HEK293T (cell line): Measurements from ENCODE around the gene MRPS7.

Experiments used
- CTCF ChIA-PET: fragments of 350-600 bp; formaldehyde crosslinking; extraction: SDS; loops from one replicate; lab custom pipeline; 2021; ENCODE audit warnings: antibody characterized with exemption, inconsistent platforms; lab: Yijun Ruan, JAX
- POLR2A ChIA-PET: fragments of 350-600 bp; formaldehyde crosslinking; extraction: SDS; loops from one replicate; lab custom pipeline; 2020; ENCODE audit warnings: antibody characterized with exemption, inconsistent platforms; lab: Yijun Ruan, JAX
- DNase-seq: peaks from one replicate; pipeline ENCODE4 v3.0.0; 2012; ENCODE audit warnings: mixed read lengths; ENCODE audit errors: extremely low spot score
- ARNT ChIP-seq: fragments of 450-650 bp; IDR thresholded peaks from 2 replicates; pipeline ENCODE4 v1.6.1; 2017; ENCODE audit warnings: mild to moderate bottlenecking
- BHLHE40 ChIP-seq: fragments of 450-650 bp; IDR thresholded peaks from 2 replicates; pipeline ENCODE4 v1.6.1; 2016; ENCODE audit warnings: mild to moderate bottlenecking, moderate library complexity, borderline replicate concordance
- CTBP1 ChIP-seq: fragments of 450-650 bp; IDR thresholded peaks from 2 replicates; pipeline ENCODE4 v1.6.1; 2016; ENCODE audit warnings: borderline replicate concordance
- ELF4 ChIP-seq: fragments of 450-650 bp; IDR thresholded peaks from 2 replicates; pipeline ENCODE4 v1.6.1; 2017; ENCODE audit warnings: antibody characterized with exemption
- FOXA1 ChIP-seq: fragments of 450-650 bp; IDR thresholded peaks from 2 replicates; pipeline ENCODE4 v1.6.1; 2016; ENCODE audit warnings: mild to moderate bottlenecking
- FOXK2 ChIP-seq: fragments of 450-650 bp; IDR thresholded peaks from 2 replicates; pipeline ENCODE4 v1.6.1; 2016; ENCODE audit warnings: mild to moderate bottlenecking
- FOXM1 ChIP-seq: fragments of 450-650 bp; IDR thresholded peaks from 2 replicates; pipeline ENCODE4 v1.6.1; 2017; ENCODE audit warnings: mild to moderate bottlenecking, borderline replicate concordance
- HDGF ChIP-seq: fragments of 450-650 bp; IDR thresholded peaks from 2 replicates; pipeline ENCODE4 v1.6.1; 2017; ENCODE audit warnings: antibody characterized with exemption, borderline replicate concordance
- L3MBTL2 ChIP-seq: fragments of 450-650 bp; conservative IDR thresholded peaks from 2 replicates; pipeline ENCODE4 v1.6.1; 2016; ENCODE audit warnings: mild to moderate bottlenecking
- LEF1 ChIP-seq: fragments of 450-650 bp; IDR thresholded peaks from 2 replicates; pipeline ENCODE4 v1.6.1; 2017; ENCODE audit warnings: mild to moderate bottlenecking, borderline replicate concordance
- NFRKB ChIP-seq: fragments of 450-650 bp; IDR thresholded peaks from 2 replicates; pipeline ENCODE4 v1.6.1; 2016; ENCODE audit warnings: mild to moderate bottlenecking, moderate library complexity
- PKNOX1 ChIP-seq: fragments of 450-650 bp; IDR thresholded peaks from 2 replicates; pipeline ENCODE4 v1.6.1; 2016
- SP1 ChIP-seq: fragments of 450-650 bp; IDR thresholded peaks from 2 replicates; pipeline ENCODE4 v1.6.1; 2017
- SUZ12 ChIP-seq: fragments of 450-650 bp; IDR thresholded peaks from 2 replicates; pipeline ENCODE4 v1.6.1; 2016; ENCODE audit warnings: mild to moderate bottlenecking
- TARDBP ChIP-seq: fragments of 450-650 bp; IDR thresholded peaks from 2 replicates; pipeline ENCODE4 v1.6.1; 2016
- ZNF384 ChIP-seq: fragments of 450-650 bp; IDR thresholded peaks from 2 replicates; pipeline ENCODE4 v1.6.1; 2016

MRPS7 gene

GRCh38 chr17:75238020-75238580, 23.6 kb upstream of the MRPS7 start:
- CTCF ChIA-PET = interaction anchor here (0.6 to 3.0 kb wide), 2 partner anchors 9 kb away, joined by 4 to 21 read pairs; no protein-coding TSS in a partner anchor
- POLR2A ChIA-PET = interaction anchor here (1.1 to 2.8 kb wide), 3 partner anchors 9 to 32 kb away, joined by 3 to 14 read pairs (median 4); partner anchors contain the start of genes MIF4GD and NUP85
- no peak for TF ChIP-seq FOXK2
- no peak for TF ChIP-seq CTBP1
- TF ChIP-seq NFRKB = no peak
- no peak for TF ChIP-seq BHLHE40
- TF ChIP-seq L3MBTL2 = no peak
- no peak for TF ChIP-seq ARNT
- no peak for TF ChIP-seq HDGF
- TF ChIP-seq ZNF384 = no peak
- TF ChIP-seq ELF4 = no peak
- TF ChIP-seq SP1 = no peak
- no peak for TF ChIP-seq TARDBP
- no peak for TF ChIP-seq FOXA1
- no peak for TF ChIP-seq SUZ12
- no peak for TF ChIP-seq FOXM1
- no peak for TF ChIP-seq LEF1
- no peak for TF ChIP-seq PKNOX1
- no peak for DNase-seq

- ChIA-PET CTCF (interaction anchor here (0.8 to 3.0 kb wide), 7 partner anchors 10 to 174 kb away, joined by 3 to 24 read pairs (median 15); partner anchors contain the start of genes GGA3, MIF4GD, MRPS7 and NUP85), POLR2A (interaction anchor here (1.1 to 2.8 kb wide), 4 partner anchors 10 to 33 kb away, joined by 3 to 14 read pairs (median 8); partner anchors contain the start of genes GGA3, MIF4GD, MRPS7 and NUP85)
- TF ChIP-seq HDGF = 0 out of 2 replicates have a peak, but pooled peaks have one; percentile 65
- TF ChIP-seq NFRKB = no peak
- peak; percentile 86 for DNase-seq
Measured at GRCh38 chr17:75238684-75239191, 22.9 kb upstream of the MRPS7 start.

- DNase-seq = no peak
- ChIA-PET POLR2A (interaction anchor here (0.8 to 2.8 kb wide), 5 partner anchors 11 to 134 kb away, joined by 3 to 14 read pairs (median 4); partner anchors contain the start of genes GGA3, MIF4GD, MRPS7 and NUP85), CTCF (interaction anchor here (0.7 to 3.0 kb wide), 8 partner anchors 10 to 173 kb away, joined by 3 to 24 read pairs (median 12); partner anchors contain the start of genes GGA3, MIF4GD, MRPS7 and NUP85)
- TF ChIP-seq LEF1 (no peak), SUZ12 (no peak), FOXK2 (no peak), ZNF384 (no peak), HDGF (no peak), SP1 (no peak), FOXA1 (no peak), ARNT (no peak), L3MBTL2 (no peak), FOXM1 (no peak), NFRKB (no peak), CTBP1 (no peak), TARDBP (no peak), ELF4 (no peak), BHLHE40 (no peak)
Measured at GRCh38 chr17:75239214-75239613, 22.5 kb upstream of the MRPS7 start.

- POLR2A ChIA-PET = interaction anchor here (0.8 to 2.8 kb wide), 9 partner anchors 9 to 172 kb away, joined by 3 to 14 read pairs (median 3); partner anchors contain the start of genes ARMC7, GGA3, MIF4GD and MRPS7
- TF ChIP-seq FOXA1 (no peak), FOXM1 (no peak), PKNOX1 (no peak), HDGF (no peak), CTBP1 (no peak), SUZ12 (no peak), ARNT (no peak), BHLHE40 (no peak), FOXK2 (no peak), TARDBP (no peak)
- DNase-seq = no peak
- CTCF ChIA-PET = interaction anchor here (0.6 to 3.0 kb wide), 25 partner anchors 8 to 787 kb away, joined by 3 to 24 read pairs (median 4); partner anchors contain the start of genes ARMC7, GGA3, MIF4GD and MRPL58
Measured at GRCh38 chr17:75239778-75240393, 21.8 kb upstream of the MRPS7 start.

- DNase-seq = peak; percentile 82
- POLR2A ChIA-PET = interaction anchor here (0.8 to 2.8 kb wide), 7 partner anchors 9 to 171 kb away, joined by 3 to 14 read pairs (median 4); partner anchors contain the start of genes ARMC7, GGA3, MIF4GD and MRPS7
- peak; percentile 26; the same call in 1 of the 2 replicates for TF ChIP-seq ARNT
- no peak for TF ChIP-seq SP1
Measured at GRCh38 chr17:75240394-75241142, 21.1 kb upstream of the MRPS7 start.

GRCh38 chr17:75241143-75241430, 20.6 kb upstream of the MRPS7 start:
- ChIA-PET CTCF (interaction anchor here (1.0 to 3.0 kb wide), 17 partner anchors 8 to 280 kb away, joined by 3 to 24 read pairs (median 6); partner anchors contain the start of genes ARMC7, GGA3, MIF4GD and MRPS7), POLR2A (interaction anchor here (0.9 to 2.8 kb wide), 5 partner anchors 21 to 131 kb away, joined by 3 to 14 read pairs (median 4); partner anchors contain the start of genes ARMC7, GGA3, MIF4GD and MRPS7)
- no peak for DNase-seq
- no peak for TF ChIP-seq ARNT
- no peak for TF ChIP-seq LEF1
- no peak for TF ChIP-seq HDGF
- no peak for TF ChIP-seq FOXK2
- no peak for TF ChIP-seq FOXA1

More at GRCh38 chr17:75240394-75241142, 21.1 kb upstream of the MRPS7 start:
- CTCF ChIA-PET = interaction anchor here (0.6 to 3.0 kb wide), 22 partner anchors 9 to 788 kb away, joined by 3 to 24 read pairs (median 4); partner anchors contain the start of genes ARMC7, GGA3, MIF4GD and MRPL58
